A673 (cell line): Measurements from ENCODE around the gene CDC6.

Experiments
- EZH2 ChIP-seq: fragments of 200-600 bp; sonication (generic); IDR thresholded peaks from 2 replicates; pipeline ENCODE4 v1.6.1; 2017; ENCODE audit warnings: borderline replicate concordance, low read depth, mild to moderate bottlenecking, mixed read lengths, antibody characterized with exemption, low read length; ENCODE audit not compliant: poor library complexity, severe bottlenecking
- TF ChIP-seq, protein P1 (sequence below): fragments of 300-800, 200-600 bp; sonication (generic); conservative IDR thresholded peaks from 2 replicates; pipeline ENCODE4 v1.5.1; 2017; ENCODE audit warnings: low read depth, mild to moderate bottlenecking, antibody characterized with exemption, low read length, moderate library complexity, mixed read lengths

DNA sequence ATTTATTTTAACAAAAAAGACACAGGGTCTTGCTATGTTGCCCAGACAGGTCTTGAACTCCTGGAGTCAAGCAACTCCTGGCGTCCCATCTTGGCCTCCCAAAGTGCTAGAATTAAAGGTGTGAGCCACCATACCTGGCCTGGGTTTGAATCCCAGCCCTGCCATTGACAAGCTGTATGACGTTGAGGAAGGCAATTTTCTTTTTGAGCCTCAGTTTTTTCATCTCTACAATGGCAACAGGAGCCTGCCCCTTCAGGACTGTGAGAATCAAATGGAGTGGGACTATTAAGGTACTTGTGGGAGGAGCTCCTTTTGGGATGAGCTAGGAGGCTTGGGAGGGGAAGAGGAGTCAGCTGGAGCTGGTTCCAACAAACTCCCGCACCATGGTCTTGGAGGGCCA is 27.5 kb downstream of the CDC6 start:
- TF ChIP-seq, protein P1, sequence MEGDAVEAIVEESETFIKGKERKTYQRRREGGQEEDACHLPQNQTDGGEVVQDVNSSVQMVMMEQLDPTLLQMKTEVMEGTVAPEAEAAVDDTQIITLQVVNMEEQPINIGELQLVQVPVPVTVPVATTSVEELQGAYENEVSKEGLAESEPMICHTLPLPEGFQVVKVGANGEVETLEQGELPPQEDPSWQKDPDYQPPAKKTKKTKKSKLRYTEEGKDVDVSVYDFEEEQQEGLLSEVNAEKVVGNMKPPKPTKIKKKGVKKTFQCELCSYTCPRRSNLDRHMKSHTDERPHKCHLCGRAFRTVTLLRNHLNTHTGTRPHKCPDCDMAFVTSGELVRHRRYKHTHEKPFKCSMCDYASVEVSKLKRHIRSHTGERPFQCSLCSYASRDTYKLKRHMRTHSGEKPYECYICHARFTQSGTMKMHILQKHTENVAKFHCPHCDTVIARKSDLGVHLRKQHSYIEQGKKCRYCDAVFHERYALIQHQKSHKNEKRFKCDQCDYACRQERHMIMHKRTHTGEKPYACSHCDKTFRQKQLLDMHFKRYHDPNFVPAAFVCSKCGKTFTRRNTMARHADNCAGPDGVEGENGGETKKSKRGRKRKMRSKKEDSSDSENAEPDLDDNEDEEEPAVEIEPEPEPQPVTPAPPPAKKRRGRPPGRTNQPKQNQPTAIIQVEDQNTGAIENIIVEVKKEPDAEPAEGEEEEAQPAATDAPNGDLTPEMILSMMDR: no peak
- no peak for TF ChIP-seq EZH2
